ENCODE measurements around the gene CCDC93.

CCDC93 gene

GRCh38 chr2:117994729-117995128, 19.1 kb downstream of the CCDC93 start:
- POLR2A ChIA-PET, result no interaction called here
- no peak for TF ChIP-seq L3MBTL2 (conservative IDR thresholded peaks at IDR 0.05)
- TF ChIP-seq BHLHE40 (IDR thresholded peaks at IDR 0.05; ENCODE audit: borderline replicate concordance), result no peak
- no peak for TF ChIP-seq LEF1 (IDR thresholded peaks at IDR 0.05; ENCODE audit: borderline replicate concordance)
- no peak for TF ChIP-seq CTBP1 (IDR thresholded peaks at IDR 0.05; ENCODE audit: borderline replicate concordance)
- CTCF ChIA-PET, result interaction anchor here (1.1 kb wide), 1 partner anchor 8 kb away, joined by 6 read pairs; no protein-coding TSS in a partner anchor
- DNase-seq (ENCODE audit: extremely low spot score), result no peak

- DNase-seq (ENCODE audit: extremely low spot score), result no peak
- POLR2A ChIA-PET, result interaction anchor here (1.2 kb wide), 1 partner anchor 13 kb away, joined by 3 read pairs; no protein-coding TSS in a partner anchor
- CTCF ChIA-PET, result interaction anchor here (4.5 kb wide), 1 partner anchor 13 kb away, joined by 29 read pairs; no protein-coding TSS in a partner anchor
- TF ChIP-seq LEF1 (IDR thresholded peaks at IDR 0.05; ENCODE audit: borderline replicate concordance) (no peak), SP1 (IDR thresholded peaks at IDR 0.05) (no peak), ELF4 (IDR thresholded peaks at IDR 0.05) (no peak)
These were observed 23.9 kb downstream of the CCDC93 start for GRCh38 chr2:117989854-117990438.

DNA sequence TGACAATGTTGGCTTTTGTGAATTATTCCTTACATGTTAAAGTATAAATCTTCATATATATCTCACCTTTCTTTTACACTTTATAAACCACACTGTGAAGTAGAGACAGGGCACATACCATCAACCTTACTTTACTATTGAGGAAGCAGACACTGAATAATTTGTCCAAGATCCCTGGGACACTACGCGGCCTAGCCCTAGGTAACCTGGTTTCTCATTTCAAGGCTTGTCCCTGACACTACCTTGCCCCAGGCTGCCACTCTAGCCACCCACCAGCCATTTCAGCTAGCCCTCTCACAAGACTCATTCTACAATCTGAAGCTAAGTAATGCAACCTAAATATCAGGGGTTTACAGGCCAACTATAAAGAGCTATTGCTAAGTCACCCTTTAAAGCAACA, 26.7 kb downstream of the CCDC93 start:
- POLR2A ChIA-PET, result no interaction called here
- CTCF ChIA-PET, result interaction anchor here (0.7 to 4.5 kb wide), 2 partner anchors 16 to 241 kb away, joined by 3 to 29 read pairs; no protein-coding TSS in a partner anchor
- DNase-seq (ENCODE audit: extremely low spot score), result no peak
- TF ChIP-seq ZNF384 (IDR thresholded peaks at IDR 0.05) (no peak), SUZ12 (IDR thresholded peaks at IDR 0.05) (no peak), ARNT (IDR thresholded peaks at IDR 0.05) (no peak), L3MBTL2 (conservative IDR thresholded peaks at IDR 0.05) (no peak), LEF1 (IDR thresholded peaks at IDR 0.05; ENCODE audit: borderline replicate concordance) (no peak), HDGF (IDR thresholded peaks at IDR 0.05; ENCODE audit: borderline replicate concordance) (no peak), TARDBP (IDR thresholded peaks at IDR 0.05) (no peak), FOXA1 (IDR thresholded peaks at IDR 0.05) (no peak), PKNOX1 (IDR thresholded peaks at IDR 0.05) (no peak), BHLHE40 (IDR thresholded peaks at IDR 0.05; ENCODE audit: borderline replicate concordance) (no peak), NFRKB (IDR thresholded peaks at IDR 0.05) (no peak)

DNA sequence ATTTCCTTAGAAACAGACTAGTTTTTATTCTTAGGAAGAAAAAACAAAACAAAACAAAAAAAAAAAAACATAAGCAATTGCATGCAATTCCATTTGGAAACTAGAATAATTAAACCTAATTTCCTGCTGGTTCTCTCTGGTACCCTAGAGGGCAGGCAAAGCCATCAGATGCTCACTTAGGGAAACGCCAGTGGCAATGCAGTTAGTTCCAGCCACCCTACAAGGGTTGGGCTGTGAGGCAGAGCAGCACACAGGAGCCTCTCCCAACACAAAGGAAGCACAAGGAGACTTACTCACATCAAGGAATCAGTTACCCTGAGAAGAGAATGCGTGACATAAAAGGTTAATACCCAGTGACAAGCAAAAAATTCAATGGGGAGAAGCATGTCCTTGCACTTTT, 28.8 kb downstream of the CCDC93 start:
- TF ChIP-seq PKNOX1 (IDR thresholded peaks at IDR 0.05) (no peak), NFRKB (IDR thresholded peaks at IDR 0.05) (no peak), BHLHE40 (IDR thresholded peaks at IDR 0.05; ENCODE audit: borderline replicate concordance) (no peak)
- POLR2A ChIA-PET, result no interaction called here
- CTCF ChIA-PET, result no interaction called here
- DNase-seq (ENCODE audit: extremely low spot score), result no peak

DNA sequence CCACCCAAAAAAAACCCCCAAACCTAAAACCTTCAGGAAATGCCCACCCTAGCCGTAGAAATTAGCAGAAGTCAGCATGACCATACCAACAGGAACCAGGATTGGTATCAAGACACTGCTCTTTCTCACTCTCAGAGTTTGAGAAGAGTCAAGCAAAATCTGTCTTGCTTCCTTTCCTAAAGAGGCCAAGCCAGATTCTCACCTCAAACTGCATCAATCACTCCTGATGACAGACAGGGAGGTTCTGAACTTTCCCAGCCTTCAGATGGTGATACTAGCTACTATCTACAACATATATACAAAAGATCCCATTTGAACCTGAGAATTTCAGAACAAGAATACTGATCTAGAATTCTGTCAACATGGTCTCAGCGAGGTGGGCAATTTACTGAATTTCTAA, 29.7 kb downstream of the CCDC93 start:
- ChIA-PET CTCF (no interaction called here), POLR2A (no interaction called here)
- DNase-seq (ENCODE audit: extremely low spot score), result no peak
- TF ChIP-seq BHLHE40 (IDR thresholded peaks at IDR 0.05; ENCODE audit: borderline replicate concordance) (no peak), ELF4 (IDR thresholded peaks at IDR 0.05) (no peak), SUZ12 (IDR thresholded peaks at IDR 0.05) (no peak), FOXK2 (IDR thresholded peaks at IDR 0.05) (no peak), SP1 (IDR thresholded peaks at IDR 0.05) (no peak), LEF1 (IDR thresholded peaks at IDR 0.05; ENCODE audit: borderline replicate concordance) (no peak), NFRKB (IDR thresholded peaks at IDR 0.05) (no peak), ARNT (IDR thresholded peaks at IDR 0.05) (no peak), CTBP1 (IDR thresholded peaks at IDR 0.05; ENCODE audit: borderline replicate concordance) (no peak)

- POLR2A ChIA-PET, result no interaction called here
- no peak for DNase-seq (ENCODE audit: extremely low spot score)
- CTCF ChIA-PET, result no interaction called here
- TF ChIP-seq ZNF384 (IDR thresholded peaks at IDR 0.05) (no peak), FOXK2 (IDR thresholded peaks at IDR 0.05) (no peak), SUZ12 (IDR thresholded peaks at IDR 0.05) (no peak), L3MBTL2 (conservative IDR thresholded peaks at IDR 0.05) (no peak), FOXA1 (IDR thresholded peaks at IDR 0.05) (no peak), NFRKB (IDR thresholded peaks at IDR 0.05) (no peak), FOXM1 (IDR thresholded peaks at IDR 0.05; ENCODE audit: borderline replicate concordance) (no peak), BHLHE40 (IDR thresholded peaks at IDR 0.05; ENCODE audit: borderline replicate concordance) (no peak), PKNOX1 (IDR thresholded peaks at IDR 0.05) (no peak), LEF1 (IDR thresholded peaks at IDR 0.05; ENCODE audit: borderline replicate concordance) (no peak), ARNT (IDR thresholded peaks at IDR 0.05) (no peak), CTBP1 (IDR thresholded peaks at IDR 0.05; ENCODE audit: borderline replicate concordance) (no peak), HDGF (IDR thresholded peaks at IDR 0.05; ENCODE audit: borderline replicate concordance) (no peak), ELF4 (IDR thresholded peaks at IDR 0.05) (no peak), TARDBP (IDR thresholded peaks at IDR 0.05) (no peak), SP1 (IDR thresholded peaks at IDR 0.05) (no peak)
These were observed 30.8 kb downstream of the CCDC93 start for GRCh38 chr2:117983040-117983439.

Data from HEK293T (cell line).